ENCODE measurements around the gene ADGRA1.

The ADGRA1 gene

DNA sequence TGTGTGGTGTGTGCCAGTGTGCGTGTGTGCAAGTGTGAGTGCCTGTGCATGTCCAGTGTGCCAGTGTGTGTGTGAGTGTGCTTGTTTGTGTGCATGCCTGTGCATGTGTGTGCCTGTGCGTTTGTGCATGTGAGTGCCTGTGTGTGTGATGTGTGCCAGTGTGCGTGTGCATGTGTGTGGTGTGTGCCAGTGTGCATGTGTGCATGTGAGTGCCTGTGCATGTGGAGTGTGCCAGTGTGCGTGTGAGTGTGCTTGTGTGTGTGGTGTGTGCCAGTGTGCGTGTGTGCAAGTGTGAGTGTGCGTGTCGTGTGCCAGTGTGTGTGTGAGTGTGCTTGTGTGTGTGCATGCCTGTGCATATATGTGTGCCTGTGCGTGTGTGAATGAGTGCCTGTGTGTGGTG, 33.8 kb downstream of the ADGRA1 start:
- Histone ChIP-seq H2AK5ac (ENCODE audit: low read length, severe bottlenecking) (no peak overlapping the region), H3K36me3 (ENCODE audit: control insufficient read depth in 1 of 2, insufficient read depth in 2 of 2, low read depth in 1 of 2, low read length in 2 of 2) (no peaks in the 10 kb centered on the region), H3K14ac (ENCODE audit: low read length in 2 of 2) (no peak overlapping the region), H3K4me3 (ENCODE audit: insufficient read depth in 1 of 2, low read depth in 1 of 2, low read length in 2 of 2) (no peak overlapping the region), H3K18ac (ENCODE audit: low read depth in 1 of 2, low read length in 2 of 2) (no peak overlapping the region), H3K27me3 (ENCODE audit: control insufficient read depth in 1 of 2, insufficient read depth in 1 of 2, low read length in 2 of 2) (peaks cover 6 to 28% of the 10 kb centered on the region in 2 experiments), H3K4ac (ENCODE audit: low read depth in 1 of 2, low read length in 2 of 2) (no peak overlapping the region), H2BK12ac (ENCODE audit: low read length in 2 of 2) (no peak overlapping the region), H3K4me2 (ENCODE audit: low read length, poor library complexity, severe bottlenecking) (no peak overlapping the region), H2AFZ (ENCODE audit: low read depth, low read length) (no peak overlapping the region), H2BK15ac (ENCODE audit: low read depth, poor library complexity, severe bottlenecking) (no peak overlapping the region), H3K9ac (ENCODE audit: low read length) (no peak overlapping the region), H2BK120ac (ENCODE audit: low read depth, low read length) (no peak overlapping the region), H3K9me3 (ENCODE audit: control insufficient read depth, low read length) (peaks cover 16% of the 10 kb centered on the region), H4K8ac (ENCODE audit: low read length) (no peak overlapping the region), H4K91ac (ENCODE audit: low read length) (peak overlapping the region; percentile 19), H3K27ac (ENCODE audit: low read length, poor library complexity, severe bottlenecking) (no peak overlapping the region), H2BK5ac (ENCODE audit: low read depth, low read length, poor library complexity, severe bottlenecking) (no peak overlapping the region), H3K4me1 (ENCODE audit: control insufficient read depth, insufficient read depth, low read depth, low read length) (no peaks in the 10 kb centered on the region), H3K79me1 (replicated peaks; ENCODE audit: low read length, poor library complexity, severe bottlenecking) (no peaks in the 10 kb centered on the region), H3K23ac (ENCODE audit: low read length in 2 of 2) (no peak overlapping the region)
- 92% methylated on average over 8 of the region's 8 CpGs for WGBS
- DNase-seq: no peak

GRCh38 chr10:133122171-133122935, 34.6 kb downstream of the ADGRA1 start:
- Histone ChIP-seq H3K27me3 (ENCODE audit: control insufficient read depth in 1 of 2, insufficient read depth in 1 of 2, low read length in 2 of 2) (peaks cover 6 to 30% of the 10 kb centered on the region in 2 experiments), H3K36me3 (ENCODE audit: control insufficient read depth in 1 of 2, insufficient read depth in 2 of 2, low read depth in 1 of 2, low read length in 2 of 2) (no peaks in the 10 kb centered on the region), H2BK12ac (ENCODE audit: low read length in 2 of 2) (no peak overlapping the region), H2BK5ac (ENCODE audit: low read depth, low read length, poor library complexity, severe bottlenecking) (no peak overlapping the region), H3K14ac (ENCODE audit: low read length in 2 of 2) (no peak overlapping the region), H2BK15ac (ENCODE audit: low read depth, poor library complexity, severe bottlenecking) (no peak overlapping the region), H4K8ac (ENCODE audit: low read length) (no peak overlapping the region), H2AFZ (ENCODE audit: low read depth, low read length) (no peak overlapping the region), H2BK120ac (ENCODE audit: low read depth, low read length) (no peak overlapping the region), H3K79me1 (replicated peaks; ENCODE audit: low read length, poor library complexity, severe bottlenecking) (no peaks in the 10 kb centered on the region), H3K18ac (ENCODE audit: low read depth in 1 of 2, low read length in 2 of 2) (no peak overlapping the region), H3K4me1 (ENCODE audit: control insufficient read depth, insufficient read depth, low read depth, low read length) (no peaks in the 10 kb centered on the region), H3K23ac (ENCODE audit: low read length in 2 of 2) (no peak overlapping the region), H4K91ac (ENCODE audit: low read length) (no peak overlapping the region), H2AK5ac (ENCODE audit: low read length, severe bottlenecking) (no peak overlapping the region), H3K27ac (ENCODE audit: low read length, poor library complexity, severe bottlenecking) (no peak overlapping the region), H3K4me2 (ENCODE audit: low read length, poor library complexity, severe bottlenecking) (no peak overlapping the region), H3K4ac (ENCODE audit: low read depth in 1 of 2, low read length in 2 of 2) (no peak overlapping the region), H3K9me3 (ENCODE audit: control insufficient read depth, low read length) (peaks cover 16% of the 10 kb centered on the region), H3K9ac (ENCODE audit: low read length) (no peak overlapping the region), H3K4me3 (ENCODE audit: insufficient read depth in 1 of 2, low read depth in 1 of 2, low read length in 2 of 2) (peak overlapping the region in 1 of 2 experiments; percentile 30)
- no peak for DNase-seq
- WGBS: 93% methylated on average over 29 of the region's 33 CpGs

DNA sequence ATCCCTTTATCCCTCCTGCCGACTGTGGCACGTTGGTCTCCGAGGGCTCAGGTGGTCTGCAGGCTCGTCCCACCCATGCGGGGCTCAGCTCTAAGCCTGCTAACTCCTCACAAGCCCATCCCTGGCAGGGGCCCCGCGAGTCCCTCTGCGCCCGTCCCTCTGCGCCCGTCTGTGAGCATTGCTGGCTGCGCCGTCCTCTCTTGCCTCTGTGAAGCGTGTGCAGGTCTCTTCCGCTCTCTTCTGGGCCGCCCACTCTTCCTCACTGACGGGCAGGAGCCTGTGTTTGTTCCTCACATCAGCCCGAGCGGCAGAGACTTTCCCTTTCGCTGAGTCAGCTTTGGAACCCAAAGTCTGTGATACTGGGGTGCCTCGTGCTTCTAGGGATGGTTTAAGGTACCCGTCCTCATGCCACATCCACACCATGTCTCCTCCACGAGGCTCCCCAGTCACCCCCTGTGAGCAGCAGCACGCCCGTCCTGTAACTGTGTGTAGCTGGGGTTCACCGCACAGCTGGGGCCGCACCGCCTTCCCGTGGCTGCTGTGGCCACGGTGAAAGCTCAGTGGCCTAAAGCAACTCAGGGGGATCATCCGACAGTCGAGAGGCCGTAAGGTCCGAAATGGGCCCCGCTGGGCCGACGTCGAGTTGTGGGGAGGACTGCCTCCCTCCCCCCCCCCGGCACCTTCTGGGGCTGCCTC, 35.5 kb downstream of the ADGRA1 start:
- Histone ChIP-seq H3K18ac (ENCODE audit: low read depth in 1 of 2, low read length in 2 of 2) (no peak overlapping the region), H2AFZ (ENCODE audit: low read depth, low read length) (no peak overlapping the region), H3K4me2 (ENCODE audit: low read length, poor library complexity, severe bottlenecking) (no peak overlapping the region), H4K8ac (ENCODE audit: low read length) (no peak overlapping the region), H3K36me3 (ENCODE audit: control insufficient read depth in 1 of 2, insufficient read depth in 2 of 2, low read depth in 1 of 2, low read length in 2 of 2) (no peaks in the 10 kb centered on the region), H2BK15ac (ENCODE audit: low read depth, poor library complexity, severe bottlenecking) (no peak overlapping the region), H3K27me3 (ENCODE audit: control insufficient read depth in 1 of 2, insufficient read depth in 1 of 2, low read length in 2 of 2) (peaks cover 6 to 30% of the 10 kb centered on the region in 2 experiments), H3K23ac (ENCODE audit: low read length in 2 of 2) (no peak overlapping the region), H3K4me3 (ENCODE audit: insufficient read depth in 1 of 2, low read depth in 1 of 2, low read length in 2 of 2) (no peak overlapping the region), H3K4ac (ENCODE audit: low read depth in 1 of 2, low read length in 2 of 2) (no peak overlapping the region), H4K91ac (ENCODE audit: low read length) (no peak overlapping the region), H3K79me1 (replicated peaks; ENCODE audit: low read length, poor library complexity, severe bottlenecking) (no peaks in the 10 kb centered on the region), H2BK12ac (ENCODE audit: low read length in 2 of 2) (no peak overlapping the region), H3K4me1 (ENCODE audit: control insufficient read depth, insufficient read depth, low read depth, low read length) (no peaks in the 10 kb centered on the region), H2BK5ac (ENCODE audit: low read depth, low read length, poor library complexity, severe bottlenecking) (no peak overlapping the region), H2AK5ac (ENCODE audit: low read length, severe bottlenecking) (no peak overlapping the region), H3K27ac (ENCODE audit: low read length, poor library complexity, severe bottlenecking) (no peak overlapping the region), H2BK120ac (ENCODE audit: low read depth, low read length) (no peak overlapping the region), H3K9me3 (ENCODE audit: control insufficient read depth, low read length) (peaks cover 13% of the 10 kb centered on the region), H3K9ac (ENCODE audit: low read length) (no peak overlapping the region), H3K14ac (ENCODE audit: low read length in 2 of 2) (no peak overlapping the region)
- no peak for DNase-seq
- WGBS: 94% methylated on average over 39 of the region's 39 CpGs

DNA sequence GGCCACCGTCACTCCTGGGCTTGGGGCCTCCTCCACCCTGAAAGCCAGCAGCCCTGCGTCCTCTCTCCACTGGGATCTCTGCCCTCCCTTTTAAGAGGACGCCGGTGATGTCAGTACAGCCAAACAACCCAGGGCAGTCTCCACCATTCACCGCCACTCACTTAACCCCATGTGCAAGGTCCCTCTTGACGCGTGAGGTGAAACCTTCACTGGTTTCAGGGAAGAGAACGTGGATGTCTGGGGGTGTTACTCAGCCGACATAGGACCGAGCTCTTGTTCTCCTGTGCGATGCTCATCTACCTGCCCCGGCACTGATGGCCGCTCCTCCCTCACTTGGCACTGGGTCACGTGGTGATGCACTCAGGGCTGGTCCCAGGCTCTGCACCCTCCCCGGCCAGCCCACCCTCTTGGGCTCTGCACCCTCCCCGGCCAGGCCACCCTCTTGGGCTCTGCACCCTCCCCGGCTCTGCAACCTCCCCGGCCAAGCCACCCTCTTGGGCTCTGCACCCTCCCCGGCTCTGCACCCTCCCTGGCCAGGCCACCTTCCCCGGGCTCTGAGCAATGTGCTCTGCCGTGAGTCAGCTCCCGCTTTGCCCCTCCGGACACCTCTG, 36.1 kb downstream of the ADGRA1 start:
- Histone ChIP-seq H3K79me1 (replicated peaks; ENCODE audit: low read length, poor library complexity, severe bottlenecking) (no peaks in the 10 kb centered on the region), H3K9me3 (ENCODE audit: control insufficient read depth, low read length) (peaks cover 10% of the 10 kb centered on the region), H3K4me1 (ENCODE audit: control insufficient read depth, insufficient read depth, low read depth, low read length) (no peaks in the 10 kb centered on the region), H3K27ac (ENCODE audit: low read length, poor library complexity, severe bottlenecking) (no peak overlapping the region), H3K18ac (ENCODE audit: low read depth in 1 of 2, low read length in 2 of 2) (no peak overlapping the region), H3K9ac (ENCODE audit: low read length) (no peak overlapping the region), H2AK5ac (ENCODE audit: low read length, severe bottlenecking) (no peak overlapping the region), H3K23ac (ENCODE audit: low read length in 2 of 2) (no peak overlapping the region), H4K91ac (ENCODE audit: low read length) (no peak overlapping the region), H2AFZ (ENCODE audit: low read depth, low read length) (no peak overlapping the region), H2BK12ac (ENCODE audit: low read length in 2 of 2) (no peak overlapping the region), H4K8ac (ENCODE audit: low read length) (no peak overlapping the region), H2BK120ac (ENCODE audit: low read depth, low read length) (no peak overlapping the region), H2BK15ac (ENCODE audit: low read depth, poor library complexity, severe bottlenecking) (no peak overlapping the region), H3K14ac (ENCODE audit: low read length in 2 of 2) (no peak overlapping the region), H3K4ac (ENCODE audit: low read depth in 1 of 2, low read length in 2 of 2) (no peak overlapping the region), H3K4me2 (ENCODE audit: low read length, poor library complexity, severe bottlenecking) (no peak overlapping the region), H3K36me3 (ENCODE audit: control insufficient read depth in 1 of 2, insufficient read depth in 2 of 2, low read depth in 1 of 2, low read length in 2 of 2) (no peaks in the 10 kb centered on the region), H3K27me3 (ENCODE audit: control insufficient read depth in 1 of 2, insufficient read depth in 1 of 2, low read length in 2 of 2) (peaks cover 6 to 30% of the 10 kb centered on the region in 2 experiments), H3K4me3 (ENCODE audit: insufficient read depth in 1 of 2, low read depth in 1 of 2, low read length in 2 of 2) (no peak overlapping the region), H2BK5ac (ENCODE audit: low read depth, low read length, poor library complexity, severe bottlenecking) (no peak overlapping the region)
- no peak for DNase-seq
- 86% methylated on average over 23 of the region's 23 CpGs for WGBS

Measured in mesenchymal stem cell (in vitro differentiated cells and primary cell).